ENCODE measurements around the gene TRIO. TPM values are rescaled to one million over a fixed set of nuclear protein-coding genes. Genes with fewer than 3 reads are reported as not detected.
"Not testable (repeated sequence)": the region's sequence is repeated elsewhere in the genome, so short reads cannot be mapped to it uniquely, and the experiment has no call there.

Gene TRIO
- total RNA-seq, 5 donors from 2014 or later (not counting 1 experiment from before 2014, with no cell fraction given), result 6.2 to 31.1 (median 11.8) TPM

DNA sequence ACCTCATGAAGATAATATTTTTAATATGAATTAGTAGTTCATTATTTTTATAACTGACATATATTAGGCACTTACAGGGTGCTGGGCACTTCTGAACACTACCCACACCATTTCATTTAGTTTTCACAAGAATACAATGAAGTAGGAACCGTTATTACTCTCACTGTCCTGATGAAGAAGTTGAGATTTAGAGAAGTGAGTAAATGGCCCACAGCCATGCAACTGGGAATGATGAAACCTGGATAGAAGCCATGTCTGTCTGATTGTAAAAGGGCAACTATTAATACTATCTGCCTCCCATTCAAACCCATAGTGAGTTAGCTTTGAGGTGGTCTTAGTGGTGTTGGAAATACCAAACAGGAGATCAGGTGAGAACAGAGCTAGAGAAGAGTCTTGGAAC is 408.9 kb downstream of the TRIO start:
- ATAC-seq (replicated peaks in 1 of 4), result no peak
- Histone ChIP-seq H3K27ac (ENCODE audit: low read length) (no peak overlapping the region), H3K36me3 (ENCODE audit: control insufficient read depth in 2 of 2, extremely low read depth in 1 of 2, insufficient read depth in 1 of 2, low read length in 1 of 2) (no peaks in the 10 kb centered on the region), H3K9me3 (no peaks in the 10 kb centered on the region), H3K4me3 (ENCODE audit: control insufficient read depth in 1 of 2, extremely low read depth in 1 of 2, low read length in 1 of 2) (no peak overlapping the region), H3K4me1 (ENCODE audit: control insufficient read depth in 1 of 2, extremely low read depth in 1 of 2, insufficient read depth in 2 of 2, low read length in 2 of 2) (no peaks in the 10 kb centered on the region), H3K27me3 (replicated peaks in 1 of 2; ENCODE audit: control insufficient read depth in 2 of 2, extremely low read depth in 1 of 2, insufficient read depth in 2 of 2, low read length in 1 of 2) (peaks cover 0 to 6% of the 10 kb centered on the region in 2 experiments)
- Mint-ChIP-seq H3K27ac (no peak overlapping the region), H3K4me3 (no peak overlapping the region), H3K36me3 (no peaks in the 10 kb centered on the region), H3K4me1 (peaks cover 5 to 7% (median 6%) of the 10 kb centered on the region in 3 donors), H3K27me3 (peaks cover 4 to 13% of the 10 kb centered on the region in 2 donors), H3K9me3 (peaks cover 0 to 4% (median 0%) of the 10 kb centered on the region in 3 donors)
- CTCF ChIA-PET, result no interaction called here
- POLR2A ChIA-PET, result no interaction called here
- WGBS (ENCODE audit: insufficient coverage), result no CpG with 5 or more reads among the region's 1 CpG
- DNase-seq, result no peak

DNA sequence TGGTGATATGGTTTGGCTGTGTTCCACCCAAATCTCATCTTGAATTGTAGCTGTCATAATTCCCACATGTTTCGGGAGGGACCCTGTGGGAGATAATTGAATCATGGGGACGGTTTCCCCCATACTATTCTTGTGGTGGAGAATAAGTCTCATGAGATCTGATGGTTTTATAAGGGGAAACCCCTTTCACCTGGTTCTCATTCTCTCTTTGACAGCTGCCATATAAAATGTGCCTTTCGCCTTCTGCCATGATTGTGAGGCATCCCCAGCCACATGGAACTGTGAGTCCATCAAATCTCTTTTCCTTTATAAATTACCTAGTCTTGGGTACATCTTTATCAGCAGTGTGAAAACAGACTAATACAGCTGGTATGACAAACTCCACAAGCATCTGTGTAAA is 411.1 kb downstream of the TRIO start:
- not testable (repeated sequence) for H3K27ac Mint-ChIP-seq
- WGBS (ENCODE audit: insufficient coverage), result no CpG with 5 or more reads among the region's 3 CpGs

DNA sequence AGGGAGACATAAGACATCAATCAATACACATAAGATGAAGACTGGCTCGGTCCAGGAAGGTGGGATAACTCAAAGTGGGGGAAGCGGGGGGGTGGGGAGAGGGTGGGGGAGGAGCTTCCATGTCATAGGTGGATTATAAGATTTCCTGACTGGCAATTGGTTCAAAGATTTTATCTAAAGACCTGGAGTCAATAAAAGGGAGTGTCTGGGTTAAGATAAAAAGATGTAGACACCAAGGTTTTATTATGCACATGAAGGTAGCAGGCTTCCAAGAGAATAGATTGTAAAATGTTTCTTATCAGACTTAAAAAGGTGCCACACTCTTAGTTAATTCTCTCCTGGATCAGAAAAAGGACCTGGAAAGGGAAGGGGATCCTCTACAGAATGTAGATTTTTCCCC is 412.9 kb downstream of the TRIO start:
- Histone ChIP-seq H3K36me3 (ENCODE audit: control insufficient read depth in 2 of 2, extremely low read depth in 1 of 2, insufficient read depth in 1 of 2, low read length in 1 of 2) (no peaks in the 10 kb centered on the region), H3K4me3 (ENCODE audit: control insufficient read depth in 1 of 2, extremely low read depth in 1 of 2, low read length in 1 of 2) (no peak overlapping the region), H3K9me3 (no peaks in the 10 kb centered on the region), H3K27ac (ENCODE audit: low read length) (no peak overlapping the region), H3K27me3 (replicated peaks in 1 of 2; ENCODE audit: control insufficient read depth in 2 of 2, extremely low read depth in 1 of 2, insufficient read depth in 2 of 2, low read length in 1 of 2) (peaks cover 0 to 10% of the 10 kb centered on the region in 2 experiments), H3K4me1 (ENCODE audit: control insufficient read depth in 1 of 2, extremely low read depth in 1 of 2, insufficient read depth in 2 of 2, low read length in 2 of 2) (peaks cover 8 to 19% of the 10 kb centered on the region in 2 experiments)
- H3K9me3 Mint-ChIP-seq, result peaks cover 0 to 4% (median 0%) of the 10 kb centered on the region in 3 donors
- 80% methylated on average over 1 of the region's 2 CpGs for WGBS (ENCODE audit: insufficient coverage)
- ATAC-seq (replicated peaks in 1 of 4) (no peak), DNase-seq (no peak)
- POLR2A ChIA-PET, result interaction anchor here in 1 of 2 donors (0.6 kb wide), 1 partner anchor 17 kb away, joined by 10 read pairs; no protein-coding TSS in a partner anchor
- H3K4me3 Mint-ChIP-seq, result no peak overlapping the region
- H3K27ac Mint-ChIP-seq, result no peak overlapping the region
- peaks cover 4 to 8% of the 10 kb centered on the region in 2 donors for H3K27me3 Mint-ChIP-seq
- H3K36me3 Mint-ChIP-seq, result no peaks in the 10 kb centered on the region
- CTCF ChIA-PET, result no interaction called here
- peaks cover 19 to 27% (median 19%) of the 10 kb centered on the region in 3 donors for H3K4me1 Mint-ChIP-seq

More for the DNA sequence above, 411.1 kb downstream of the TRIO start:
- POLR2A ChIA-PET, result interaction anchor here in 1 of 2 donors (0.6 kb wide), 1 partner anchor 106 kb away, joined by 3 read pairs; no protein-coding TSS in a partner anchor
- H3K36me3 ChIP-seq (ENCODE audit: control insufficient read depth in 2 of 2, extremely low read depth in 1 of 2, insufficient read depth in 1 of 2, low read length in 1 of 2); DNase-seq; H3K9me3 Mint-ChIP-seq; H3K4me3 Mint-ChIP-seq; H3K4me1 ChIP-seq (ENCODE audit: control insufficient read depth in 1 of 2, extremely low read depth in 1 of 2, insufficient read depth in 2 of 2, low read length in 2 of 2); H3K27me3 ChIP-seq (replicated peaks in 1 of 2; ENCODE audit: control insufficient read depth in 2 of 2, extremely low read depth in 1 of 2, insufficient read depth in 2 of 2, low read length in 1 of 2); H3K4me3 ChIP-seq (ENCODE audit: control insufficient read depth in 1 of 2, extremely low read depth in 1 of 2, low read length in 1 of 2); H3K9me3 ChIP-seq; H3K27ac ChIP-seq (ENCODE audit: low read length); CTCF ChIA-PET; H3K36me3 Mint-ChIP-seq; H3K27me3 Mint-ChIP-seq; ATAC-seq (replicated peaks in 1 of 4): not testable (repeated sequence)
- peaks cover 9 to 14% (median 11%) of the 10 kb centered on the region in 3 donors for H3K4me1 Mint-ChIP-seq

DNA sequence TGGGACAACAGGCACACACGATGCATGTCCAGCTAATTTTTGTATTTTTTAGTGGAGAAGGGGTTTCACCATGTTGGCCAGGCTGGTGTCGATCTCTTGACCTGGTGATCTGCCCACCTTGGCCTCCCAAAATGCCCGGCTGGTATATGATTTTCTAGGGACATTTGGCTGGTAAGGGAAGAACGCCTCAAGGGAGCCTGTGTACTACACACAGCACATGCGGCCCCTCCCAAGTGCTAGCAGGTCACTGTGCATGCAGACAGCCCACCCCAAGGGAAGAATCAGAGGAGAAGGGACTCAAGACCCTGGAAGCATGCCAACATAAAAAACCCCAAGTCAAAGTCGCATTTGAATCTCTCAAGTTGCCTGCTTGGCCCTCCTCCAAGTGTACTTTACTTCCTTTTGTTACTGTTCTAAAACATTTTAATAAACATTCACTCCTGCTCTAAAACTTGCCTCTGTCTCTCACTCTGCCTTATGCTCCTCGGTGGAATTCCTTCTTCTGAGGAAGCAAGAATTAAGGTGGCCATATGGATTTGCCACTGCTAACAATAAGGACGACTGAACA is 414.1 kb downstream of the TRIO start:
- DNase-seq (no peak), ATAC-seq (replicated peaks in 1 of 4) (no peak)
- Histone ChIP-seq H3K27ac (ENCODE audit: low read length) (no peak overlapping the region), H3K36me3 (ENCODE audit: control insufficient read depth in 2 of 2, extremely low read depth in 1 of 2, insufficient read depth in 1 of 2, low read length in 1 of 2) (no peaks in the 10 kb centered on the region), H3K4me3 (ENCODE audit: control insufficient read depth in 1 of 2, extremely low read depth in 1 of 2, low read length in 1 of 2) (no peak overlapping the region), H3K27me3 (replicated peaks in 1 of 2; ENCODE audit: control insufficient read depth in 2 of 2, extremely low read depth in 1 of 2, insufficient read depth in 2 of 2, low read length in 1 of 2) (peaks cover 0 to 10% of the 10 kb centered on the region in 2 experiments), H3K4me1 (ENCODE audit: control insufficient read depth in 1 of 2, extremely low read depth in 1 of 2, insufficient read depth in 2 of 2, low read length in 2 of 2) (peaks cover 8 to 19% of the 10 kb centered on the region in 2 experiments), H3K9me3 (no peaks in the 10 kb centered on the region)
- Mint-ChIP-seq H3K27me3 (peaks cover 4 to 8% of the 10 kb centered on the region in 2 donors), H3K4me3 (no peak overlapping the region), H3K9me3 (peaks cover 0 to under 1% (median 0%) of the 10 kb centered on the region in 3 donors), H3K4me1 (peaks cover 21 to 27% (median 21%) of the 10 kb centered on the region in 3 donors), H3K36me3 (no peaks in the 10 kb centered on the region), H3K27ac (no peak overlapping the region)
- 72% methylated on average over 6 of the region's 8 CpGs for WGBS (ENCODE audit: insufficient coverage)
- CTCF ChIA-PET, result interaction anchor here in 1 of 2 donors (0.7 kb wide), 2 partner anchors 123 to 142 kb away, joined by 3 to 6 read pairs; no protein-coding TSS in a partner anchor
- POLR2A ChIA-PET, result no interaction called here

DNA sequence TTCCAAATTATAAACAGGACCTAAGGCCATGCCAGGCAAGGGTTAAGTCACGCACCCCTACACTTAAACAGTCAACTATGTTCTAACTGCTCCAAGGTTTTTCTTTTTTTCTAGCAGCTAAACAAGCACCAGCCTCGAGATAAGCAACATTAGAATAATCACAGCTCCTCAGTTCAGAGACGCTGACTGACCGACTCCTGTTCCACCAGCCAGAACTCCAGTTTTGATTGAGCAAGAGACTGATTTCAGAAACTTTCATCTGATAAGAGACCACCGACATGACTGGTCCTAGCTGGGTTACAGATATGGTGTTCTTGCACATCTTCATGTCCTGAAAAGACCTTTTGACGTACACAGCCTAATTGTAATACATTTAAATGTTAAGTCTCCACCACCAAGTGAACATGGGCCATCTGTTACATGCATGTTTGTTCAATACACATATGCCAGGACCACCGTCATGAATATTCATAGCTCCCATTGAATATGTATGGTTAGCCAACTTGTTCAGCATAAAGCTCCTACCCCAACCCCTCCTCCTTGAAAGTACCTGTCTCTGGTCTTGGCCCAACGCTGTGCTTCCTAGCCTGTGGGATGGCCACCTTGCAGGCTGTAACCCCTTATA is 414.8 kb downstream of the TRIO start:
- H3K9me3 Mint-ChIP-seq, result no peaks in the 10 kb centered on the region
- no peak for ATAC-seq (replicated peaks in 1 of 4)
- Histone ChIP-seq H3K4me3 (ENCODE audit: control insufficient read depth in 1 of 2, extremely low read depth in 1 of 2, low read length in 1 of 2) (no peak overlapping the region), H3K27ac (ENCODE audit: low read length) (no peak overlapping the region), H3K9me3 (no peaks in the 10 kb centered on the region), H3K36me3 (ENCODE audit: control insufficient read depth in 2 of 2, extremely low read depth in 1 of 2, insufficient read depth in 1 of 2, low read length in 1 of 2) (no peaks in the 10 kb centered on the region), H3K4me1 (ENCODE audit: control insufficient read depth in 1 of 2, extremely low read depth in 1 of 2, insufficient read depth in 2 of 2, low read length in 2 of 2) (peaks cover 8 to 19% of the 10 kb centered on the region in 2 experiments), H3K27me3 (replicated peaks in 1 of 2; ENCODE audit: control insufficient read depth in 2 of 2, extremely low read depth in 1 of 2, insufficient read depth in 2 of 2, low read length in 1 of 2) (peaks cover 0 to 10% of the 10 kb centered on the region in 2 experiments)
- no peak overlapping the region for H3K27ac Mint-ChIP-seq
- ChIA-PET CTCF (no interaction called here), POLR2A (no interaction called here)
- H3K27me3 Mint-ChIP-seq, result peaks cover 2 to 8% of the 10 kb centered on the region in 2 donors
- no peak for DNase-seq
- no peak overlapping the region for H3K4me3 Mint-ChIP-seq
- no peaks in the 10 kb centered on the region for H3K36me3 Mint-ChIP-seq
- WGBS (ENCODE audit: insufficient coverage), result 93% methylated on average over 5 of the region's 8 CpGs
- peaks cover 21 to 27% (median 21%) of the 10 kb centered on the region in 3 donors for H3K4me1 Mint-ChIP-seq

Data from T-cell (primary cell).